K562 (cell line): ENCODE measurements around the gene PDE4D.

Source experiments
- EZH2 ChIP-seq: IDR thresholded peaks from 2 replicates; pipeline ENCODE4 v1.6.1; 2012; ENCODE audit warnings: low read depth, mild to moderate bottlenecking, inconsistent platforms, low read length, borderline replicate concordance
- NFYB ChIP-seq: IDR thresholded peaks from 2 replicates; pipeline ENCODE4 v1.6.1; 2011; ENCODE audit warnings: mild to moderate bottlenecking, moderate library complexity; ENCODE audit not compliant: insufficient read length; ENCODE audit errors: extremely low read depth
- SIN3A ChIP-seq, 2 experiments: fragments of 150-350 bp in 1 of 2; IDR thresholded peaks; 2 replicates each; pipeline ENCODE4 v1.6.1; 2011 to 2016; ENCODE audit warnings: borderline replicate concordance in 2 of 2, low read depth in 2 of 2, low read length in 2 of 2, mild to moderate bottlenecking in 2 of 2, moderate library complexity in 2 of 2; ENCODE audit not compliant: control insufficient read depth in 1 of 2
- ZBTB34 ChIP-seq: fragments of 250-450 bp; sonication (Bioruptor Pico); IDR thresholded peaks from 2 replicates; pipeline ENCODE4 v1.8.0; 2021; ENCODE audit warnings: mild to moderate bottlenecking, moderate library complexity

- TF ChIP-seq NFYB (no peak), EZH2 (no peak), ZBTB34 (CRISPR knock-in tag) (no peak), SIN3A (IDR thresholded peaks at IDR 0.05; ENCODE audit: borderline replicate concordance in 2 of 2, control insufficient read depth in 1 of 2, low read depth in 2 of 2, low read length in 2 of 2) (no peak)
Measured at GRCh38 chr5:59161221-59162105, 732.1 kb downstream of the PDE4D start.
